HK-2 (cell line): ENCODE measurements around the gene BAZ2A.
"Not testable (repeated sequence)": the region's sequence is repeated elsewhere in the genome, so short reads cannot be mapped to it uniquely, and the experiment has no call there.

Experiments used
- DNase-seq: peaks from one replicate; pipeline ENCODE4 v3.0.0-alpha.2; 2018; ENCODE audit not compliant: unreplicated experiment

The BAZ2A gene

DNA sequence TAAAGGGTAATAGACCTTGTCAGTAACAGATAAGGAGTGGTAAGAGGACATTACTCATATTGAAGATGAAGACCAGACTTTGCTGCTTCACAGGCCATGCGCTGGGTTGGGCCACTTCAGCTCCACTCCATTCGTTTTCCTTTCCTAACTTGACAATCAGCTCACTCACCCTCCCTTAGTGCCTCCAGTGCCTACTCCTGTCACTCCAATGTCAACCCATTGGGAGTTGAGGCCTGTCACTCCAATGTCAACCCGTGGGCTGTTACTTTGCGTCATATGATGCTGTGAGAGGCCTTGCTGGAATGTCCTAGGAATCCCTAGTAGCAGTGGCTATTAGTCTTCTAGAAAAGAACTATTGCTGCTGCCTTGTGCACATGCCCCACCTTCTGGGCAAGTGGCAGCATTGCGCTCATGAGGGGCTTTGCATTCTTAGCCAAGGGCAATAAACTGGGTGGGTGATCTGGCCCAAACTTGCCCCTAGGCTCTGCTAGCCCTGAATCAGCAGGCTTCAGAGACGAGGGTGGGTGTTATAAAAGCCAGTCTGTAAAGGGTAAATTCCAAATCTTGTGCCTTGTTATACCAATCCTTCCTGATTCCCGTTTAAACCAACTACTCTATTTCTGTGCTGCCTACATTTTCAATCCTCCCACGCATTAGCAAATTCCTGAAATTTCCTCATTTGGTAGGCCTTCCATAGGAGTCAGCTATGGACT, 36.1 kb downstream of the BAZ2A start:
- peak; percentile 78 for DNase-seq

DNA sequence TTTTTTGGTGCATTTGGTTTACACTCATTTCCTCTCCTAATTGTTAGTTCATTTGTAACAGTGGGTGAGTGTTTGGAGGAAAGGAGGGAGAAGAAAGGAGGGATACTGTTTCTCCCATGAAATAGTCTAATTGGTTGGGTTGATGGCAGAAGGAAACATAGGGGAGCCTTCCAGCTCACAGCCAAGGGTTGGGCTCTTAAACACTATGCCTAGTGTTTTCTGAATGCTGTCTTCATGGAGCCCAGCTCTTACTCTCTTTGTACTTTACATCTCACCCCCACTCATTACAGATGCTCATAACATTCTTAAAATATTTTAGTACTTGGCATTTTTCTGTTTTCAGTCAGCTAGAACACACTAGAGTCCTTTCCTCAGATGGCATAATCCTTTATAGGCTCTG, 38.2 kb downstream of the BAZ2A start:
- DNase-seq, result no peak

GRCh38 chr12:56591126-56591525, 39.0 kb downstream of the BAZ2A start:
- DNase-seq, result no peak

GRCh38 chr12:56590237-56590830, 39.8 kb downstream of the BAZ2A start:
- no peak for DNase-seq

GRCh38 chr12:56589783-56590182, 40.3 kb downstream of the BAZ2A start:
- no peak for DNase-seq

DNA sequence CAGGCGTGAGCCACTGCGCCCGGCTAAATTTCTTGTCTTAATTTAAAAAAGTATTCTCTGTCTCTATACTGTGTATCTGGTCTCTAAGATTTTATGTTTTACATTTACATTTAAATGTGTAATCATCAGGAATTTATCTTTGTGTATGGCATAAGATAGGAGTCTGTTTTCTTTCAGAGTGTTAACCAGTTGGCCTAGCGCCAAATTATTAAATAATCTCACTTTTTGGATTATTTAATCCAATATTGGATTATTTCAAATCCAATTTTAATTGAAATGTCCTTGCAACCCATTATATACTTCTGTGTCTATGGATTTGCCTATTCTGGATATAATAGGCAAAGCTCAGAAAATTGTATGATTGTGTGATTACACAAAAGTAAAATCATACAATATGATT, 45.0 kb downstream of the BAZ2A start:
- no peak for DNase-seq

- no peak for DNase-seq
These were observed 48.5 kb downstream of the BAZ2A start for GRCh38 chr12:56581418-56582145.

DNA sequence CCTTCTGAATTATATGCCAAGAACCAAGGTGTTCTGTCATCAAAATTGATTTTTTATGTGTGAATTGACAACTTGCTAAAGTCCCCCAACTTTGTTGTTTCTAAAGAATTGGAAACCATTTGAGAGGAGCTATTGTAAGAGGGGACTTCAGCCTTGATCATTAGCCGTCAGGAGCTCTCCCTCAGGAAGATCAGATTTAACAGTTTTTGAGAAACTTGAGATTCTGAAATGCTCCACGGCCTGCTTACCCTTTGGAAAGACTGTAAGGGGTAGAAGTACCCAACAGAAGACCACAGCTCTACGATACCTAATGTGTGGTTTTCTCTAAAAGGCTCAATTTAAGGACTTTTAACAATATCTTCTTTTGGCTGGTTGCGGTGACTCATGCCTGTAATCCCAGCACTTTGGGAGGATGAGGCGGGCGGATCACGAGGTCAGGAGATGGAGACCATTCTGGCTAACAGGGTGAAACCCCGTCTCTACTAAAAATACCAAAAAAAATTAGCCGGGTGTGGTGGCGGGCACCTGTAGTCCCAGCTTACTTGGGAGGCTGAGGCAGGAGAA, 51.1 kb downstream of the BAZ2A start:
- no peak for DNase-seq

- not testable (repeated sequence) for DNase-seq
These were observed 52.9 kb downstream of the BAZ2A start for GRCh38 chr12:56577248-56577647.

DNA sequence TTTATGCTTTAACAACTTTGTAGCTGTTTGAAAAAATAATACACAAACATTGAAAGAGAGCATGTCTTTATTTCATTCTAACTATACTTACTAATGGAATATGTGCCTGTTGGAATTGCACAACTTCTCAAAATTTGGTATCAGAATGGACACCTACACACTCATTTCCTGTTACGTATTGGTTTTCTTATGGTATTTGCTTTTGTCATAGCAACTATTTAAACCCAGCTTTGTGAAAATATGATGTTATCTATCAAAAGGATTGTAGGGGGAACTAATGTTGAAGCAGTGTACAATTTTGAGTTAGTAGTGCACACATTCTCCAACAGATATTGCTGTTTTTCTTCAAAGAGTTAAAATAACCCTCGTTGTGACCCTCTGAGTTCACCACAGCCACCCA, 55.9 kb downstream of the BAZ2A start:
- DNase-seq, result no peak

DNA sequence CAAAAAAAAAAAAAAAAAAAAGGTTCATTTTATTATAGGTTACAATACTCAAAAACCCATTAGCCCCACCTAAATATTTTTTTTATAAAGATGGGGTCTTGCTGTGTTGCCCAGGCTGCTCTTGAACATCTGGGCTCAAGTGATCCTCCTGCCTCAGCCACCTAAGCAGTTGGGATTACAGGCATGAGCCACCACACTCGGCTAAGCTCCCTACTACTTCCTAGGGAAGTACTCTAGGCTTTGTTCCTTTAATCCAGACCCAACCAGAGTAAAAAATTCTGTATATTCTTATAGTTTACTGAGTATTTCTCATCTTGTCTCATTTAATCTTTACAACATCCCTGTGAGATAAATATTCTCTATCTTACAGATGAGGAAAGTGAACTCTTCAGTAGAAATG, 57.8 kb downstream of the BAZ2A start:
- no peak for DNase-seq

- DNase-seq, result no peak
These were observed 59.0 kb downstream of the BAZ2A start for GRCh38 chr12:56571121-56571520.

DNA sequence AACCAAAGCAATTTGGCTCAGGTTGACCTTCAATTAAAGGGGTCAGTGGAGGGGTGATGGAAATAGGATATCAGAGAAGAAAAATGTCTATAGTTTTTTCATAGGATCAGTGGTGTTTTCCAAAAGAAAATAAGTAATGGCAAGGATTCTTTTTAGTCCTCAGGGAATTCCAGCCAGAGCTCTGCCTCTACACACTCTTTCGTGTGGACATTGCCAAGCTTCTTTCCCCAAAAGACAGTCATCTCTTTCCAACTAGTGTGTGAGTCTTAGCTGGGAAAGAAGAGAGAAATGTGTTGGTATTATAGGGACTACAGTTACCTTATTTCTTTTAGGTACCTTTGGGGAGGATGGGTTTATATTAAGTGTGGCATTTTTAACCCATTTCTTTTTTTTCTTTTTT, 62.0 kb downstream of the BAZ2A start:
- DNase-seq, result no peak

GRCh38 chr12:56565510-56566101, 64.5 kb downstream of the BAZ2A start:
- DNase-seq, result no peak

DNA sequence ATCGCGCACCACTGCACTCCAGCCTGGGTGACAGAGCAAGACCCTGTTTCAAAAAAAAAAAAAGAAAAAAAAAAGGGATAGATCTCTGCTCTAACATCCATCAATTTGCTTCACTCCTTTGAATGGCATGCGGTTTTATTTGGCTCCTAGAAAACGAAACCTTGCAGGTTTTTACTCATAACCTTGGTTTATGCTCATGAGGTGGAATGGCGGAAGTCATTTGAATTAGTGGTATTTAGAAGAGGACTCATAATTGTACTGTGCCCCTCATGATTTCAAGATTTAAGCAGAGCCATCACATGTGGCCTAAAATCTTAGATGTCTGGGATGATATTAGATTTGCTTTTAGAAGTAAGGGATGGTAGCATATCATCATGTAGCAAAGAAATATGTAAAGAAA, 79.1 kb downstream of the BAZ2A start:
- no peak for DNase-seq

DNA sequence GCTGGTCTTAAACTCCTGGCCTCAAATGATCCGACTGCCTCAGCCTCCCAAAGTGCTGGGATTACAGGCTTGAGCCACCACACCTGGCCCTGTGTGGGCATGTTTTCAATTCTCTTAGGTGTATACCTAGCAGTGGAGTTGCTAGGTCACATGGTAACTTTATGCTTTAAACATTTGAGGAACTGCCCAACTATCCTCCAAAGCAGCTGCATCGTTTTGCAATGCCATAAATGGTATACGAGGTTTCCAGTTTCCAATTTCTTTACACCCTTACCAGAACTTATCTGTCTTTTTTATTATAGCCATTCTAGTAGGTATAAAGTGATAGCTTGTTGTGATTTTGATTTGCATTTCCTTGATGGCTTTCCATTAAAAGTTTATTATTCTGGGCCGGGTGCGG, 83.4 kb downstream of the BAZ2A start:
- no peak for DNase-seq
